H9 (cell line): Measurements from ENCODE around the gene ABLIM1. TPM values are rescaled to one million over a fixed set of nuclear protein-coding genes. Genes with fewer than 3 reads are reported as not detected.

ENCODE experiments used
- DNase-seq: peaks from one replicate; pipeline ENCODE4 v3.0.0-alpha.2; 2017
- H2AFZ ChIP-seq: one replicate; pipeline ENCODE4 v1.6.1; 2013; ENCODE audit warnings: mild to moderate bottlenecking, low read length, control low read depth, moderate library complexity
- H2AK5ac ChIP-seq: 2 replicates; pipeline ENCODE4 v1.6.1; 2013; ENCODE audit warnings: low read length, control low read depth, mixed read lengths; ENCODE audit not compliant: insufficient read length
- H2BK120ac ChIP-seq: one replicate; pipeline ENCODE4 v1.6.1; 2013; ENCODE audit warnings: low read depth, mild to moderate bottlenecking, low read length, control low read depth, inconsistent platforms; ENCODE audit not compliant: poor library complexity, severe bottlenecking
- H2BK12ac ChIP-seq: 2 replicates; pipeline ENCODE4 v1.6.1; 2013; ENCODE audit warnings: low read length, control low read depth, mixed read lengths, low read depth; ENCODE audit not compliant: insufficient read length
- H2BK15ac ChIP-seq: 2 replicates; pipeline ENCODE4 v1.6.1; 2013; ENCODE audit warnings: low read depth, low read length, control low read depth
- H2BK20ac ChIP-seq: one replicate; pipeline ENCODE4 v1.6.1; 2013; ENCODE audit warnings: low read depth, mild to moderate bottlenecking, low read length, control low read depth, inconsistent platforms; ENCODE audit not compliant: poor library complexity, severe bottlenecking
- H2BK5ac ChIP-seq: 2 replicates; pipeline ENCODE4 v1.6.1; 2013; ENCODE audit warnings: low read length, control low read depth, mixed read lengths; ENCODE audit not compliant: insufficient read length
- H3K14ac ChIP-seq: 2 replicates; pipeline ENCODE4 v1.6.1; 2013; ENCODE audit warnings: low read length, control low read depth; ENCODE audit not compliant: insufficient read depth
- H3K18ac ChIP-seq: 2 replicates; pipeline ENCODE4 v1.6.1; 2013; ENCODE audit warnings: low read depth, mild to moderate bottlenecking, mixed read lengths, low read length, control low read depth; ENCODE audit not compliant: insufficient read length
- H3K23ac ChIP-seq: 2 replicates; pipeline ENCODE4 v1.6.1; 2013; ENCODE audit warnings: low read length, control low read depth, mixed read lengths, low read depth; ENCODE audit not compliant: insufficient read length
- H3K23me2 ChIP-seq: 2 replicates; pipeline ENCODE4 v1.6.1; 2013; ENCODE audit warnings: low read depth, mild to moderate bottlenecking, mixed read lengths, low read length, control low read depth; ENCODE audit not compliant: insufficient read length, poor library complexity, severe bottlenecking
- H3K27ac ChIP-seq: 2 replicates; pipeline ENCODE4 v1.5.1; 2013; ENCODE audit warnings: low read length, control low read depth, mixed read lengths, low read depth; ENCODE audit not compliant: insufficient read length
- H3K27me3 ChIP-seq: 2 replicates; pipeline ENCODE4 v1.6.1; 2013; ENCODE audit warnings: low read length, control low read depth, inconsistent platforms; ENCODE audit not compliant: insufficient read depth
- H3K4ac ChIP-seq: 2 replicates; pipeline ENCODE4 v1.6.1; 2013; ENCODE audit warnings: low read depth, mild to moderate bottlenecking, control low read depth, inconsistent platforms, low read length, moderate library complexity
- H3K4me1 ChIP-seq: 2 replicates; pipeline ENCODE4 v1.6.1; 2013; ENCODE audit warnings: low read length, control low read depth, inconsistent platforms; ENCODE audit not compliant: insufficient read depth
- H3K4me2 ChIP-seq: 2 replicates; pipeline ENCODE4 v1.6.1; 2013; ENCODE audit warnings: low read length, control low read depth, mixed read lengths; ENCODE audit not compliant: insufficient read length, insufficient read depth
- H3K56ac ChIP-seq: 2 replicates; pipeline ENCODE4 v1.6.1; 2013; ENCODE audit warnings: low read depth, mild to moderate bottlenecking, mixed read lengths, low read length, control low read depth; ENCODE audit not compliant: insufficient read length
- H3K79me1 ChIP-seq: 2 replicates; pipeline ENCODE4 v1.6.1; 2013; ENCODE audit warnings: low read depth, mild to moderate bottlenecking, moderate library complexity, low read length, control low read depth, inconsistent platforms; ENCODE audit not compliant: insufficient read depth, poor library complexity, severe bottlenecking
- H3K79me2 ChIP-seq: 2 replicates; pipeline ENCODE4 v1.6.1; 2013; ENCODE audit warnings: low read length, control low read depth, inconsistent platforms; ENCODE audit not compliant: insufficient read depth
- H3K9ac ChIP-seq: 2 replicates; pipeline ENCODE4 v1.6.1; 2013; ENCODE audit warnings: low read length, control low read depth, mixed read lengths; ENCODE audit not compliant: insufficient read length; ENCODE audit errors: extremely low read depth
- H3K9me3 ChIP-seq: one replicate; pipeline ENCODE4 v1.6.1; 2013; ENCODE audit warnings: low read depth, low read length, inconsistent platforms; ENCODE audit not compliant: control insufficient read depth
- H3T11ph ChIP-seq: one replicate; pipeline ENCODE4 v1.6.1; 2013; ENCODE audit warnings: mild to moderate bottlenecking, low read length, control low read depth, inconsistent platforms
- H4K20me1 ChIP-seq: one replicate; pipeline ENCODE4 v1.6.1; 2013; ENCODE audit not compliant: control insufficient read depth, insufficient read length, insufficient read depth
- H4K5ac ChIP-seq: 2 replicates; pipeline ENCODE4 v1.6.1; 2013; ENCODE audit warnings: low read depth, mild to moderate bottlenecking, mixed read lengths, low read length, control low read depth; ENCODE audit not compliant: insufficient read length
- H4K8ac ChIP-seq: replicated peaks from 2 replicates; pipeline ENCODE4 v1.6.1; 2013; ENCODE audit warnings: low read length, control low read depth, mixed read lengths, low read depth; ENCODE audit not compliant: insufficient read length
- H4K91ac ChIP-seq: 2 replicates; pipeline ENCODE4 v1.6.1; 2013; ENCODE audit warnings: low read depth, mild to moderate bottlenecking, moderate library complexity, mixed read lengths, low read length, control low read depth; ENCODE audit not compliant: insufficient read length
- H3K27ac Mint-ChIP-seq, 3 experiments: 2 replicates in 2 of 3; 3 replicates in 1 of 3; pipeline ENCODE4 v1.8.0; 2020 to 2021; ENCODE audit warnings: mixed read lengths in 3 of 3, mild to moderate bottlenecking in 1 of 3, moderate library complexity in 1 of 3
- H3K27me3 Mint-ChIP-seq: 2 replicates; pipeline ENCODE4 v1.8.0; 2021; ENCODE audit warnings: low read depth, mild to moderate bottlenecking, moderate library complexity, mixed read lengths
- H3K36me3 Mint-ChIP-seq, 3 experiments: 2 replicates in 2 of 3; 3 replicates in 1 of 3; pipeline ENCODE4 v1.8.0; 2020 to 2021; ENCODE audit warnings: low read depth in 3 of 3, mixed read lengths in 3 of 3; ENCODE audit not compliant: insufficient read depth in 1 of 3
- H3K4me1 Mint-ChIP-seq, 2 experiments: 2 replicates each; pipeline ENCODE4 v1.8.0; 2020; ENCODE audit warnings: mixed read lengths in 2 of 2
- H3K4me3 Mint-ChIP-seq, 2 experiments: 2 replicates in 1 of 2; 3 replicates in 1 of 2; pipeline ENCODE4 v1.8.0; 2020 to 2021; ENCODE audit warnings: mild to moderate bottlenecking in 2 of 2, mixed read lengths in 2 of 2, moderate library complexity in 1 of 2
- H3K9me3 Mint-ChIP-seq, 2 experiments: 2 replicates in 1 of 2; 3 replicates in 1 of 2; pipeline ENCODE4 v1.8.0; 2020; ENCODE audit warnings: mild to moderate bottlenecking in 2 of 2, mixed read lengths in 2 of 2, moderate library complexity in 1 of 2
- CTCF ChIP-seq: fragments of 200-600 bp; sonication (generic); conservative IDR thresholded peaks from 3 replicates; pipeline ENCODE4 v1.8.0; 2021; ENCODE audit warnings: antibody characterized with exemption, mild to moderate bottlenecking
- WGBS: extraction: QIAGEN DNeasy Blood & Tissue Kit; methylation state at CpG from one replicate; pipeline ENCODE4 v1.1.7; 2013; ENCODE audit warnings: missing lambda C conversion rate, low lambda C conversion rate, mixed read lengths; ENCODE audit not compliant: insufficient read length; ENCODE audit errors: extremely low coverage; 5-methylcytosine and 5-hydroxymethylcytosine counted together
- total RNA-seq: library from RNA; stranded (reverse); gene quantifications from 2 replicates; pipeline ENCODE4 v1.2.1, GENCODE V29; 2021

ABLIM1 gene
- total RNA-seq, 1 experiment from 2014 or later = 32.1 TPM

GRCh38 chr10:114502074-114502473 is 156.0 kb downstream of the ABLIM1 start:
- Mint-ChIP-seq H3K4me1 (peaks cover 13 to 15% of the 10 kb centered on the region in 2 experiments), H3K27ac (no peak overlapping the region), H3K4me3 (no peak overlapping the region), H3K36me3 (no peaks in the 10 kb centered on the region), H3K9me3 (no peaks in the 10 kb centered on the region), H3K27me3 (no peaks in the 10 kb centered on the region)
- Histone ChIP-seq H3K9me3 (no peaks in the 10 kb centered on the region), H4K20me1 (no peaks in the 10 kb centered on the region), H2BK15ac (no peak overlapping the region), H3K79me1 (no peaks in the 10 kb centered on the region), H4K91ac (no peak overlapping the region), H3T11ph (no peak overlapping the region), H3K27me3 (no peaks in the 10 kb centered on the region), H4K8ac (no peak overlapping the region), H3K23me2 (no peaks in the 10 kb centered on the region), H2BK120ac (no peak overlapping the region), H3K23ac (no peak overlapping the region), H3K4ac (no peak overlapping the region), H4K5ac (no peak overlapping the region), H2AK5ac (no peak overlapping the region), H3K27ac (no peak overlapping the region), H3K79me2 (no peaks in the 10 kb centered on the region), H3K4me2 (no peak overlapping the region), H2BK12ac (no peak overlapping the region), H3K18ac (no peak overlapping the region), H3K14ac (no peak overlapping the region), H2AFZ (no peak overlapping the region), H2BK20ac (no peak overlapping the region), H3K4me1 (peaks cover 3% of the 10 kb centered on the region; the same call in 1 of the 2 replicates), H2BK5ac (no peak overlapping the region), H3K56ac (no peak overlapping the region), H3K9ac (no peak overlapping the region)
- no peak for TF ChIP-seq CTCF
- no peak for DNase-seq
- WGBS = no CpG with 5 or more reads among the region's 1 CpG
